Stimulated activated memory B cell treated with anti-CD40 and anti-IgM and Interleukin-4, amounts not matched to agents 10 μg/mL and 1 μg/mL and 100 μg/mL, for 72 hours (primary cell): ENCODE data around the gene SOD1.

Experiments
- ATAC-seq: fragments of 150-1000 bp; cut with Tn5 transposase; 2 replicates; pipeline ENCODE4 v1.10.0; 2021
- H3K27ac Mint-ChIP-seq: one replicate; pipeline ENCODE4 v1.8.0; 2022; ENCODE audit warnings: mild to moderate bottlenecking, mixed read lengths
- H3K27me3 Mint-ChIP-seq: one replicate; pipeline ENCODE4 v1.8.0; 2022; ENCODE audit warnings: mixed read lengths
- H3K36me3 Mint-ChIP-seq: one replicate; pipeline ENCODE4 v1.8.0; 2022; ENCODE audit warnings: mixed read lengths
- H3K4me1 Mint-ChIP-seq: one replicate; pipeline ENCODE4 v1.8.0; 2022; ENCODE audit warnings: mixed read lengths
- H3K4me3 Mint-ChIP-seq: one replicate; pipeline ENCODE4 v1.8.0; 2022; ENCODE audit warnings: mild to moderate bottlenecking, moderate library complexity, mixed read lengths
- H3K9me3 Mint-ChIP-seq: one replicate; pipeline ENCODE4 v1.8.0; 2022; ENCODE audit warnings: mixed read lengths

The SOD1 gene

GRCh38 chr21:31666445-31667010 lies 7.0 kb downstream of the SOD1 start:
- no peak for ATAC-seq
- H3K27ac Mint-ChIP-seq: peak overlapping the region; percentile 70
- no peak overlapping the region for H3K4me3 Mint-ChIP-seq
- H3K27me3 Mint-ChIP-seq: no peaks in the 10 kb centered on the region
- peaks cover 46% of the 10 kb centered on the region for H3K4me1 Mint-ChIP-seq
- H3K9me3 Mint-ChIP-seq: no peaks in the 10 kb centered on the region
- H3K36me3 Mint-ChIP-seq: peaks cover 49% of the 10 kb centered on the region

GRCh38 chr21:31667132-31667531 lies 7.6 kb downstream of the SOD1 start:
- Mint-ChIP-seq H3K4me1 (peaks cover 43% of the 10 kb centered on the region), H3K27me3 (no peaks in the 10 kb centered on the region), H3K9me3 (no peaks in the 10 kb centered on the region), H3K36me3 (peaks cover 55% of the 10 kb centered on the region), H3K4me3 (no peak overlapping the region), H3K27ac (peak overlapping the region; percentile 70)
- no peak for ATAC-seq

DNA sequence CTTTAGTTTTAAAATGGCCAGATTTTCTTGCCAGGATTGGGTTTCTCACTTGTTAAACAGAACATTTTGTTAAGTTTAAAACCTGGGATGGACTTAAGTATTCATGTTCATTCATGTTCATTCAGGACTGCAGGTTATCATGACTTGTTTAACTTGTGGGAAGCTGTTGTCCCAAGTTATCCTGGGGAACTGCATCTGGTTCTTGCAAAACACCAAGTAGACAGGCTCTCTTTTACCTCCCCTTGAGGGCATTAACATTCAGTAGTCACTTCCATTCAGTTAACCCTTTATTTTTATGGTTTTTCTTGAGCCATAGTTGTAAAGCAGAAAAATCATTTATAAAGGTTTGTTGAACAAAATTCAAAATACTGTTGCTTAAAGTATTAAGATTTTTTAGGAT lies 8.1 kb downstream of the SOD1 start:
- no peaks in the 10 kb centered on the region for H3K27me3 Mint-ChIP-seq
- H3K27ac Mint-ChIP-seq: no peak overlapping the region
- H3K4me3 Mint-ChIP-seq: no peak overlapping the region
- no peaks in the 10 kb centered on the region for H3K9me3 Mint-ChIP-seq
- no peak for ATAC-seq
- peaks cover 55% of the 10 kb centered on the region for H3K36me3 Mint-ChIP-seq
- H3K4me1 Mint-ChIP-seq: peaks cover 38% of the 10 kb centered on the region

DNA sequence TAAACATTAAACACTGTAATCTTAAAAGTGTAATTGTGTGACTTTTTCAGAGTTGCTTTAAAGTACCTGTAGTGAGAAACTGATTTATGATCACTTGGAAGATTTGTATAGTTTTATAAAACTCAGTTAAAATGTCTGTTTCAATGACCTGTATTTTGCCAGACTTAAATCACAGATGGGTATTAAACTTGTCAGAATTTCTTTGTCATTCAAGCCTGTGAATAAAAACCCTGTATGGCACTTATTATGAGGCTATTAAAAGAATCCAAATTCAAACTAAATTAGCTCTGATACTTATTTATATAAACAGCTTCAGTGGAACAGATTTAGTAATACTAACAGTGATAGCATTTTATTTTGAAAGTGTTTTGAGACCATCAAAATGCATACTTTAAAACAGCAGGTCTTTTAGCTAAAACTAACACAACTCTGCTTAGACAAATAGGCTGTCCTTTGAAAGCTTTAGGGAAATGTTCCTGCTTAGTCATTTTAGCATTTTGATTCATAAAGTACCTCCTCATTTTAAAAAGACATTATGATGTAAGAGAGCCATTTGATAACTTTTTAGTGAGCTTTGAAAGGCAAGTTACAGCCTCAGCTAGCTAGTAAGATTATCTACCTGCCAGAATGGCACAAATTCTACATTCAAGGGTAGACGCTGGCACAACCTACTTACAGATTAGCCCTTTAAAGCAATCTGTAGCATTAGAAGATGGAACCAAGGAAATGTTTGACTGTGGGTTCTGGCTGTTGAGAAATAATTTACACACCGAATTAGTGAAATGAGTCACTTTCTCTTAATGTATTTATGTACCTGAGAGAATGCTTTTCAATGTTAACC lies 9.4 kb downstream of the SOD1 start:
- no peaks in the 10 kb centered on the region for H3K27me3 Mint-ChIP-seq
- no peak overlapping the region for H3K4me3 Mint-ChIP-seq
- H3K4me1 Mint-ChIP-seq: peaks cover 33% of the 10 kb centered on the region
- H3K9me3 Mint-ChIP-seq: no peaks in the 10 kb centered on the region
- peak overlapping the region; percentile 64 for H3K27ac Mint-ChIP-seq
- no peak for ATAC-seq
- peaks cover 54% of the 10 kb centered on the region for H3K36me3 Mint-ChIP-seq

- no peak for ATAC-seq
- Mint-ChIP-seq H3K9me3 (no peaks in the 10 kb centered on the region), H3K27me3 (no peaks in the 10 kb centered on the region), H3K4me1 (peaks cover 23% of the 10 kb centered on the region), H3K36me3 (peaks cover 45% of the 10 kb centered on the region), H3K27ac (no peak overlapping the region), H3K4me3 (no peak overlapping the region)
These were observed 10.6 kb downstream of the SOD1 start for GRCh38 chr21:31670070-31670469.

GRCh38 chr21:31671146-31671716 lies 11.7 kb downstream of the SOD1 start:
- no peak overlapping the region for H3K27ac Mint-ChIP-seq
- H3K4me1 Mint-ChIP-seq: peaks cover 14% of the 10 kb centered on the region
- H3K4me3 Mint-ChIP-seq: no peak overlapping the region
- no peaks in the 10 kb centered on the region for H3K27me3 Mint-ChIP-seq
- no peak for ATAC-seq
- H3K9me3 Mint-ChIP-seq: no peaks in the 10 kb centered on the region
- H3K36me3 Mint-ChIP-seq: peaks cover 37% of the 10 kb centered on the region

DNA sequence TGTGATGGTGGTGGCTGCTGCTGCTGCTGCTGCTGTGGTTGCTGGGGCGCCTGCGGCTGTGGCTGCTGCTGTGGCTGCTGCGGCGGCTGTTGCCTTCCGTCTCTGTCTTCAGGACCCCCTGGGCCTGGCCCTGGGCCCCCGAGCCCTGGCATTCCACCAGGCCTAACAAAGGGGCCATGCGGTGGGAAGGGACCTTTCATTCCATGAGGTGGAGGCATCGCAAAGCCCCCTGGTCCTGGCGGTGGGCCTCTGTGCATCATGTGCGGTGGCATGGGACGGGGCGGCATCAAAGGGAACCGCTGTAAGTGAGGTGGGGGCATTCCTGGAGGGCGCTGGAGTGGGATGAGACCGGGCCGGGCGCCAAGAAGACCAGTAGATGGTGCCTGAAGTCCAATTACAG lies 12.4 kb downstream of the SOD1 start:
- H3K27ac Mint-ChIP-seq: no peak overlapping the region
- no peak overlapping the region for H3K4me3 Mint-ChIP-seq
- H3K4me1 Mint-ChIP-seq: peaks cover 7% of the 10 kb centered on the region
- H3K36me3 Mint-ChIP-seq: peaks cover 30% of the 10 kb centered on the region
- no peaks in the 10 kb centered on the region for H3K27me3 Mint-ChIP-seq
- ATAC-seq: no peak
- no peaks in the 10 kb centered on the region for H3K9me3 Mint-ChIP-seq

- no peak overlapping the region for H3K4me3 Mint-ChIP-seq
- H3K27me3 Mint-ChIP-seq: no peaks in the 10 kb centered on the region
- no peak overlapping the region for H3K27ac Mint-ChIP-seq
- no peaks in the 10 kb centered on the region for H3K9me3 Mint-ChIP-seq
- peaks cover 23% of the 10 kb centered on the region for H3K36me3 Mint-ChIP-seq
- H3K4me1 Mint-ChIP-seq: peaks cover 7% of the 10 kb centered on the region
- no peak for ATAC-seq
These were observed 13.9 kb downstream of the SOD1 start for GRCh38 chr21:31673321-31673912.

DNA sequence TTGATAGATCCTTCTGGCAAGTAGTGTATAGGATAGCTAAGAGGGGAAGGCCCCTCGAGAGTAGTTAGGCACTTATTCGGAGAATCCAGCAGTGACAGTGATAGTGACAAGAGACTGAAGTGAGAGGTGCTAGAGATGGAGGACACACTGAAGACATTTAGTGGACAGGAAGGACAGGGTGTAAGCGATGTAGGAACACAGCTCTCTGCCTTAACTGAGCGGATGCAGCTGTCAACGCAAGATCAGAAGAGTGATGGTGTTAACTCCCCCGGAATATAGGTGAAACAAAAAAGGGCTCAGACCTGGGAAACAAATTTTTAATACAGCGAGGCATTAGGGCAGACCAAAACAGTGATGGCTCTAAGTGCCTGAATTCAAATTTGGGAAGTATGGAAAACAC lies 15.8 kb downstream of the SOD1 start:
- no peak for ATAC-seq
- Mint-ChIP-seq H3K27me3 (no peaks in the 10 kb centered on the region), H3K36me3 (peaks cover 14% of the 10 kb centered on the region), H3K9me3 (no peaks in the 10 kb centered on the region), H3K4me3 (no peak overlapping the region), H3K27ac (no peak overlapping the region), H3K4me1 (no peaks in the 10 kb centered on the region)

- H3K27me3 Mint-ChIP-seq: no peaks in the 10 kb centered on the region
- no peak overlapping the region for H3K4me3 Mint-ChIP-seq
- ATAC-seq: peak; percentile 72
- H3K9me3 Mint-ChIP-seq: no peaks in the 10 kb centered on the region
- H3K36me3 Mint-ChIP-seq: peaks cover 9% of the 10 kb centered on the region
- H3K4me1 Mint-ChIP-seq: no peaks in the 10 kb centered on the region
- no peak overlapping the region for H3K27ac Mint-ChIP-seq
These were observed 16.5 kb downstream of the SOD1 start for GRCh38 chr21:31675960-31676359.

- Mint-ChIP-seq H3K27me3 (no peaks in the 10 kb centered on the region), H3K9me3 (no peaks in the 10 kb centered on the region), H3K4me1 (no peaks in the 10 kb centered on the region), H3K4me3 (no peak overlapping the region), H3K36me3 (peaks cover 5% of the 10 kb centered on the region), H3K27ac (no peak overlapping the region)
- no peak for ATAC-seq
These were observed 17.6 kb downstream of the SOD1 start for GRCh38 chr21:31677047-31677446.

DNA sequence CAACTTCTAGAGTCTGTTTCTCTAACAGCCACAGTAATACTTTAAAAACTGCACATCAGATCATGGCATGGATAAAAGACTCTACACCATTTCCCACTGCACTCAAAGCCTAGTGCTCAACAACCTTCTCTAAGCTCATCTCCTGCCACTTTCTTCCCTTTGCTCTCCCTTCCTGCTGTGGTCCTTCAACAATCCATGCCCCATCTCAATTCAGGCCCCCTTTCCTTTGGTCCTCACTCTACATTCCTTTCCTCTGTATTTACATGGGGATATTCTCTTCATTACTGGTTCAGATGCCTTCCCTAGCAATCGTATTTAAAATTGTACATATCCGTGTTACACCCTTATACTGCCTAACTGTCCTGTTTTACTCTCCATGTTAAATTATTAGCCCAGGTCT lies 19.0 kb downstream of the SOD1 start:
- no peaks in the 10 kb centered on the region for H3K27me3 Mint-ChIP-seq
- ATAC-seq: no peak
- H3K4me3 Mint-ChIP-seq: no peak overlapping the region
- H3K36me3 Mint-ChIP-seq: peaks cover 13% of the 10 kb centered on the region
- no peaks in the 10 kb centered on the region for H3K9me3 Mint-ChIP-seq
- no peak overlapping the region for H3K27ac Mint-ChIP-seq
- H3K4me1 Mint-ChIP-seq: no peaks in the 10 kb centered on the region

- ATAC-seq: no peak
- H3K36me3 Mint-ChIP-seq: peaks cover 48% of the 10 kb centered on the region
- no peak overlapping the region for H3K27ac Mint-ChIP-seq
- H3K4me1 Mint-ChIP-seq: no peaks in the 10 kb centered on the region
- H3K4me3 Mint-ChIP-seq: no peak overlapping the region
- H3K9me3 Mint-ChIP-seq: no peaks in the 10 kb centered on the region
- no peaks in the 10 kb centered on the region for H3K27me3 Mint-ChIP-seq
These were observed 23.1 kb downstream of the SOD1 start for GRCh38 chr21:31682620-31683019.

DNA sequence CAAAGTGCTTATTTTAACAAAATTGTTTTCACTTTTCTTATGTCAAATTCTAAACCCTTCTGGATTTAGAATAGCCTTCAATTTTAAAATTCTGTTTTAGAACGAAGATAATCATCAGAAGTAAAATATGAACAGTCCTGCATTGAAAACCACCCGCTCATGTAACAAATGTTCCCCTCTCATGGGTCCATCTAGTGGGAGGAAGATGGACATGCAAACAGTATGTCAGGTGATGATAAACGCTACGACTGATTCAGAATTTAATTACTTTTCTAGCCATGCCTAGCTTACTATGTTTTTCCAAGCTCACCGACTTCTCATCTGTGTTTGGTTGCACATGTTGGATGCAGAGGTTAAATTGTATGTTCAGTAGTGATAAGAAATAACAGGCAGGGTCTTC lies 23.5 kb downstream of the SOD1 start:
- H3K36me3 Mint-ChIP-seq: peaks cover 48% of the 10 kb centered on the region
- no peak overlapping the region for H3K27ac Mint-ChIP-seq

GRCh38 chr21:31684918-31685317 lies 25.4 kb downstream of the SOD1 start:
- Mint-ChIP-seq H3K27ac (no peak overlapping the region), H3K4me3 (no peak overlapping the region), H3K4me1 (no peaks in the 10 kb centered on the region), H3K27me3 (no peaks in the 10 kb centered on the region), H3K36me3 (peaks cover 58% of the 10 kb centered on the region), H3K9me3 (no peaks in the 10 kb centered on the region)
- ATAC-seq: no peak

More for the DNA sequence above, 23.5 kb downstream of the SOD1 start:
- no peak for ATAC-seq
- no peaks in the 10 kb centered on the region for H3K9me3 Mint-ChIP-seq
- H3K4me1 Mint-ChIP-seq: no peaks in the 10 kb centered on the region
- no peaks in the 10 kb centered on the region for H3K27me3 Mint-ChIP-seq
- no peak overlapping the region for H3K4me3 Mint-ChIP-seq
